SK-N-SH (cell line): ENCODE data around the gene TTF2.

Source experiments
- EZH2phosphoT487 ChIP-seq: fragments of 200-600 bp; sonication (generic); IDR thresholded peaks from 2 replicates; pipeline ENCODE4 v1.6.1; 2017; ENCODE audit warnings: low read depth, mixed run types, mild to moderate bottlenecking, antibody characterized with exemption, moderate library complexity, borderline replicate concordance
- FOSL2 ChIP-seq: IDR thresholded peaks from 2 replicates; pipeline ENCODE4 v1.4.0; 2012; ENCODE audit warnings: low read depth, mild to moderate bottlenecking, moderate library complexity, borderline replicate concordance
- MXI1 ChIP-seq: IDR thresholded peaks from 2 replicates; pipeline ENCODE4 v1.6.1; 2012; ENCODE audit warnings: mild to moderate bottlenecking, low read depth, low read length, improper control_type of control experiment
- NFIC ChIP-seq: IDR thresholded peaks from 2 replicates; pipeline ENCODE4 v1.4.0; 2012; ENCODE audit warnings: borderline replicate concordance
- POLR2AphosphoS5 ChIP-seq: IDR thresholded peaks from 2 replicates; pipeline ENCODE4 v1.6.1; 2012; ENCODE audit warnings: low read depth, low read length
- RAD21 ChIP-seq: IDR thresholded peaks from 2 replicates; pipeline ENCODE4 v1.6.1; 2012; ENCODE audit warnings: mild to moderate bottlenecking, low read length
- RFX5 ChIP-seq: IDR thresholded peaks from 2 replicates; pipeline ENCODE4 v1.6.1; 2012; ENCODE audit warnings: mild to moderate bottlenecking, improper control_type of control experiment, low read length
- TAF1 ChIP-seq: IDR thresholded peaks from 2 replicates; pipeline ENCODE4 v1.6.1; 2012; ENCODE audit warnings: low read depth, mild to moderate bottlenecking, low read length, moderate library complexity, borderline replicate concordance
- TEAD4 ChIP-seq: IDR thresholded peaks from 2 replicates; pipeline ENCODE4 v1.4.0; 2012; ENCODE audit warnings: mild to moderate bottlenecking, borderline replicate concordance; ENCODE audit not compliant: insufficient read depth
- TF ChIP-seq, protein P1 (sequence below): fragments of 200-600 bp; sonication (generic); IDR thresholded peaks from 2 replicates; pipeline ENCODE4 v1.6.1; 2017; ENCODE audit warnings: antibody characterized with exemption, mild to moderate bottlenecking, moderate library complexity
- TF ChIP-seq, protein P2 (sequence below): IDR thresholded peaks from 2 replicates; pipeline ENCODE4 v1.4.0; 2012; ENCODE audit warnings: low read depth, borderline replicate concordance
- TF ChIP-seq, protein P3 (sequence below): fragments of 150-350 bp; IDR thresholded peaks from 2 replicates; pipeline ENCODE4 v1.6.1; 2017; ENCODE audit warnings: antibody characterized with exemption, low read length, low read depth, borderline replicate concordance

DNA sequence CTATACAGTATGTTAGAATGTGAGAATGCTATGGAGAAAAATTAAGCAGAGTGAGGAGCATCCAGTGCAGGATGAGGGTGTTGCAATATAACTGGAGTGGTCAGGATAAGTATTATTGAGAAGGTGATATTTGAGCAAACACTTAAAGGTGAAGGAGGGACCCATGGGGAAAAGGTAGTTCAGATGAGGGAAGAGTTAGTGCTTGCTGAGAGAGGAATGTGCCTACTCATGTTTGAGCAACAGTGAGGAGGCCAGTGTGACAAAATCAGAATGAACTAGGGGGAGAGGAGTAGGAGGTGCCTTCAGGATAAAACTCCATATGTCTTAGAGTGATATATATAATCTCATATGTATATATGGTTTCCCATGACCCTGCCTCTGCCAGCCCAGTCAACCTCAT, 67.7 kb downstream of the TTF2 start:
- no peak for TF ChIP-seq RAD21
- TF ChIP-seq POLR2AphosphoS5 = no peak
- TF ChIP-seq, protein P1, sequence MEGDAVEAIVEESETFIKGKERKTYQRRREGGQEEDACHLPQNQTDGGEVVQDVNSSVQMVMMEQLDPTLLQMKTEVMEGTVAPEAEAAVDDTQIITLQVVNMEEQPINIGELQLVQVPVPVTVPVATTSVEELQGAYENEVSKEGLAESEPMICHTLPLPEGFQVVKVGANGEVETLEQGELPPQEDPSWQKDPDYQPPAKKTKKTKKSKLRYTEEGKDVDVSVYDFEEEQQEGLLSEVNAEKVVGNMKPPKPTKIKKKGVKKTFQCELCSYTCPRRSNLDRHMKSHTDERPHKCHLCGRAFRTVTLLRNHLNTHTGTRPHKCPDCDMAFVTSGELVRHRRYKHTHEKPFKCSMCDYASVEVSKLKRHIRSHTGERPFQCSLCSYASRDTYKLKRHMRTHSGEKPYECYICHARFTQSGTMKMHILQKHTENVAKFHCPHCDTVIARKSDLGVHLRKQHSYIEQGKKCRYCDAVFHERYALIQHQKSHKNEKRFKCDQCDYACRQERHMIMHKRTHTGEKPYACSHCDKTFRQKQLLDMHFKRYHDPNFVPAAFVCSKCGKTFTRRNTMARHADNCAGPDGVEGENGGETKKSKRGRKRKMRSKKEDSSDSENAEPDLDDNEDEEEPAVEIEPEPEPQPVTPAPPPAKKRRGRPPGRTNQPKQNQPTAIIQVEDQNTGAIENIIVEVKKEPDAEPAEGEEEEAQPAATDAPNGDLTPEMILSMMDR = no peak
- TF ChIP-seq TAF1 = no peak
- TF ChIP-seq, protein P2, sequence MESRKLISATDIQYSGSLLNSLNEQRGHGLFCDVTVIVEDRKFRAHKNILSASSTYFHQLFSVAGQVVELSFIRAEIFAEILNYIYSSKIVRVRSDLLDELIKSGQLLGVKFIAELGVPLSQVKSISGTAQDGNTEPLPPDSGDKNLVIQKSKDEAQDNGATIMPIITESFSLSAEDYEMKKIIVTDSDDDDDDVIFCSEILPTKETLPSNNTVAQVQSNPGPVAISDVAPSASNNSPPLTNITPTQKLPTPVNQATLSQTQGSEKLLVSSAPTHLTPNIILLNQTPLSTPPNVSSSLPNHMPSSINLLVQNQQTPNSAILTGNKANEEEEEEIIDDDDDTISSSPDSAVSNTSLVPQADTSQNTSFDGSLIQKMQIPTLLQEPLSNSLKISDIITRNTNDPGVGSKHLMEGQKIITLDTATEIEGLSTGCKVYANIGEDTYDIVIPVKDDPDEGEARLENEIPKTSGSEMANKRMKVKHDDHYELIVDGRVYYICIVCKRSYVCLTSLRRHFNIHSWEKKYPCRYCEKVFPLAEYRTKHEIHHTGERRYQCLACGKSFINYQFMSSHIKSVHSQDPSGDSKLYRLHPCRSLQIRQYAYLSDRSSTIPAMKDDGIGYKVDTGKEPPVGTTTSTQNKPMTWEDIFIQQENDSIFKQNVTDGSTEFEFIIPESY = no peak
- TF ChIP-seq EZH2phosphoT487 = no peak
- TF ChIP-seq NFIC = no peak
- TF ChIP-seq TEAD4 = no peak
- TF ChIP-seq RFX5 = no peak
- no peak for TF ChIP-seq FOSL2
- TF ChIP-seq, protein P3, sequence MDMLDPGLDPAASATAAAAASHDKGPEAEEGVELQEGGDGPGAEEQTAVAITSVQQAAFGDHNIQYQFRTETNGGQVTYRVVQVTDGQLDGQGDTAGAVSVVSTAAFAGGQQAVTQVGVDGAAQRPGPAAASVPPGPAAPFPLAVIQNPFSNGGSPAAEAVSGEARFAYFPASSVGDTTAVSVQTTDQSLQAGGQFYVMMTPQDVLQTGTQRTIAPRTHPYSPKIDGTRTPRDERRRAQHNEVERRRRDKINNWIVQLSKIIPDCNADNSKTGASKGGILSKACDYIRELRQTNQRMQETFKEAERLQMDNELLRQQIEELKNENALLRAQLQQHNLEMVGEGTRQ = no peak
- TF ChIP-seq MXI1 = no peak
